ENCODE measurements around the gene GNAO1.

DNA sequence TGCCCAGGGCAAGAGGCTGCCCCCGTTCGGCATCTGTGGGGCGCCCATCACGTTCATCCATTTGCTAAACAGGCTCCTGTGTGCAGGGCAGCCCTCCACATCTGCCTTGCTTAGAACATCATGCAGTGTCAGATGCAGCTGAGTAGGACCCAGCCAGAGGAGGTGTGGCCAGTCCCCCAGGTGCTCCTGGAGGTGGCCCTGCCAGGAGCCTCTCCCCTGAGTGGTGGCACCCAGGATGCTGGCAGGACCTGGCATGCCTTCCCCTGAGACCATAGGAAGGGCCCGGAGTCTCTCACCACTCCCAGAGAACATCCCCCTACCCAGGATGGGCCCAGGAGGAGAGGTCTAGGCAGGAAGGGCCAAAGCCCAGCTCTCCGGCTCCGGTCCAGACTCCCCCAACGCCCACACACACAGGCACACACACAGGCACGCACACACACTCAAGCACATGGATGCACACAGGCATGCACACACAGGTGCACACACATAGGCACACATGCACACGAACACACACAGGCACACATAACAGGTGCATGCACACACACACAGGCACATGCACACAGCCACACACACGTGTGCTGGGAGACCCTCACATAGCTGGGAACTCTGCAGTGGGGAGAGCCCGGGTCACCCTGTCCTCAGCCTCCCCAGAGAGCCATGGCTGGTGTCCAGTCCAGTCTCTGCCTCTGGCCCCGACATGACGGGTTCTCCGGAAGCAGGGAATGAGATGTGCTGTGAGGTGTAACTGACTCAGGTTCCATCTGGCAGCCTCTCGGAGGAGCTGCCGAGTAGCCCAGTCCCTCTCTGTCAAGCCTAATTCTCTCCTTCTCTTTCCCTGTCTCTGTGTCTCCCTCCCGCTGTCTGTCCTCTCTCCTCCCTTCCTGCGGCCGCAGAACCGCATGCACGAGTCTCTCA, 159.5 kb downstream of the GNAO1 start:
- TF ChIP-seq, protein P1, sequence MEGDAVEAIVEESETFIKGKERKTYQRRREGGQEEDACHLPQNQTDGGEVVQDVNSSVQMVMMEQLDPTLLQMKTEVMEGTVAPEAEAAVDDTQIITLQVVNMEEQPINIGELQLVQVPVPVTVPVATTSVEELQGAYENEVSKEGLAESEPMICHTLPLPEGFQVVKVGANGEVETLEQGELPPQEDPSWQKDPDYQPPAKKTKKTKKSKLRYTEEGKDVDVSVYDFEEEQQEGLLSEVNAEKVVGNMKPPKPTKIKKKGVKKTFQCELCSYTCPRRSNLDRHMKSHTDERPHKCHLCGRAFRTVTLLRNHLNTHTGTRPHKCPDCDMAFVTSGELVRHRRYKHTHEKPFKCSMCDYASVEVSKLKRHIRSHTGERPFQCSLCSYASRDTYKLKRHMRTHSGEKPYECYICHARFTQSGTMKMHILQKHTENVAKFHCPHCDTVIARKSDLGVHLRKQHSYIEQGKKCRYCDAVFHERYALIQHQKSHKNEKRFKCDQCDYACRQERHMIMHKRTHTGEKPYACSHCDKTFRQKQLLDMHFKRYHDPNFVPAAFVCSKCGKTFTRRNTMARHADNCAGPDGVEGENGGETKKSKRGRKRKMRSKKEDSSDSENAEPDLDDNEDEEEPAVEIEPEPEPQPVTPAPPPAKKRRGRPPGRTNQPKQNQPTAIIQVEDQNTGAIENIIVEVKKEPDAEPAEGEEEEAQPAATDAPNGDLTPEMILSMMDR (IDR thresholded peaks at IDR 0.05): no peak
- TF ChIP-seq EP300 (IDR thresholded peaks at IDR 0.05): no peak
